Astrocyte of the spinal cord (primary cell): ENCODE measurements around the gene IGLL5.
"Not testable (repeated sequence)": the region's sequence is repeated elsewhere in the genome, so short reads cannot be mapped to it uniquely, and the experiment has no call there.

Experiments
- DNase-seq: peaks from one replicate; pipeline ENCODE4 v3.0.0; 2011; ENCODE audit warnings: low read depth, low spot score
- H3K4me3 ChIP-seq: 2 replicates; pipeline ENCODE4 v1.5.1; 2011; ENCODE audit warnings: low read depth, mild to moderate bottlenecking, low read length, moderate library complexity
- in situ Hi-C: cut with HindIII; loops from 2 replicates; pipeline ENCODE4 v1.10.0; 2017; ENCODE audit warnings: low sequenced_read_pairs
- TF ChIP-seq, protein P1 (sequence below): IDR thresholded peaks from 2 replicates; pipeline ENCODE4 v1.5.1; 2012; ENCODE audit warnings: low read depth, mild to moderate bottlenecking, low read length, inconsistent platforms

IGLL5 gene

DNA sequence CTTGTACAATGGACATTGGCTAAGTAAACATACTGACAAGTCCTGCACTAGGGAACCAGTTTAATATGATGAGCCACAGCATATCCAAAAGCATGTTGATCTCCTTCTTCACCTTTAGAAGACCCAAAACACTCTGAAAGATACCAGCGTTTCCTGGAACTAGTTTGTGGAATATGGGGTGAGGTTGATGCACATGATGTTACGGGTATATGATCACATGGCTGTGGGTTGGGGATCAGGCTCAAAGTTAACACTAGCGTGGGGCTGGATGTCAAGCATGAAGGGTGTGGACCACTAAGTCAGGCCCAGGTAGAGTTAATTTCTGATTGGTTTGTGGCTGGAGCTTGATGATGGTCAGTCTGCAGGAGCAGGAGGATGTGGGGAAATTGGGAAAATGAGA is 9.0 kb downstream of the IGLL5 start:
- no peak for DNase-seq
- in situ Hi-C loops, result no loop called here
- TF ChIP-seq, protein P1, sequence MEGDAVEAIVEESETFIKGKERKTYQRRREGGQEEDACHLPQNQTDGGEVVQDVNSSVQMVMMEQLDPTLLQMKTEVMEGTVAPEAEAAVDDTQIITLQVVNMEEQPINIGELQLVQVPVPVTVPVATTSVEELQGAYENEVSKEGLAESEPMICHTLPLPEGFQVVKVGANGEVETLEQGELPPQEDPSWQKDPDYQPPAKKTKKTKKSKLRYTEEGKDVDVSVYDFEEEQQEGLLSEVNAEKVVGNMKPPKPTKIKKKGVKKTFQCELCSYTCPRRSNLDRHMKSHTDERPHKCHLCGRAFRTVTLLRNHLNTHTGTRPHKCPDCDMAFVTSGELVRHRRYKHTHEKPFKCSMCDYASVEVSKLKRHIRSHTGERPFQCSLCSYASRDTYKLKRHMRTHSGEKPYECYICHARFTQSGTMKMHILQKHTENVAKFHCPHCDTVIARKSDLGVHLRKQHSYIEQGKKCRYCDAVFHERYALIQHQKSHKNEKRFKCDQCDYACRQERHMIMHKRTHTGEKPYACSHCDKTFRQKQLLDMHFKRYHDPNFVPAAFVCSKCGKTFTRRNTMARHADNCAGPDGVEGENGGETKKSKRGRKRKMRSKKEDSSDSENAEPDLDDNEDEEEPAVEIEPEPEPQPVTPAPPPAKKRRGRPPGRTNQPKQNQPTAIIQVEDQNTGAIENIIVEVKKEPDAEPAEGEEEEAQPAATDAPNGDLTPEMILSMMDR, result no peak
- no peak overlapping the region for H3K4me3 ChIP-seq

DNA sequence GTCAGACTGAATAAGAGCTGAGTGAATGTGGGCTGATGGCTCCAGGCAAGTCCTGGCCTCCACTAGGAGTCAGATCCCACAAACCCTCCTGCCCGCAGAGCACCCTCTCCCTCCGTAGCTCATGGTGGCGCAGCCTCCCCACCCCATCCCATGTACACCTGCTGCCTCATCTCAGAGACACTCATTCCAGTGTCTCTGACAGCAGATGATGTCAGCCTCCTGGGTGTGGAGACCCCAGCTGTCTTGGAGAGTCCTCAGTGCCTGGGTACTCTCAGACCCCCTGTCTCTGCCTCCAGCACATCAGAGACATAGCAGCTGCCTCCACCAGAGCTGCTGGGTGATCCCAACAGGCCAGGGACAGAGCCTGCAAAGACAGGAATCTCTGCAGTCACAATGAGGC is 9.5 kb downstream of the IGLL5 start:
- TF ChIP-seq, protein P1, result no peak
- in situ Hi-C loops, result no loop called here
- H3K4me3 ChIP-seq, result no peak overlapping the region
- no peak for DNase-seq

DNA sequence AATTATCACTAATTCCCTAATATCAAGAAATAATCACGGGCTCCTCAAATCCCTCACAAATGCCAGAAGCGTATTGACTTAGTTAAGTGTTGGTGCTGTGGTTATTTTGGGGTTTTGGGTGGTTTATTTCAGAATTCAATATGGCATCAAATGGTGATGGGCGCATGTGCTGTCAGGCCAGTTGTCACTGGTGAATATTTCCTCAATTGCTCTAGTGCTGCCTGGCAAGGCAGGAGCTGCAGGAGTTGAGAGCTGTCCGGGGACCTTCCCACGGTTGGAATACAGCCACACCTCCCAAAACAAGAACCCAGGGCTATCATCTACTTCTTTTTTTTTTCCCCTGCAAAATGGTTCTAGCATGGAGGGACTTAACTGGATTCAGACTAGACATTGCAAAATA is 10.3 kb downstream of the IGLL5 start:
- no peak overlapping the region for H3K4me3 ChIP-seq
- in situ Hi-C loops, result no loop called here
- DNase-seq, result no peak
- TF ChIP-seq, protein P1, result no peak

- in situ Hi-C loops, DNase-seq, H3K4me3 ChIP-seq: not testable (repeated sequence)
Measured at GRCh38 chr22:22898411-22898950, 10.9 kb downstream of the IGLL5 start.

- in situ Hi-C loops, H3K4me3 ChIP-seq, DNase-seq: not testable (repeated sequence)
Measured at GRCh38 chr22:22899342-22900080, 11.9 kb downstream of the IGLL5 start.

GRCh38 chr22:22900527-22901205 is 13.1 kb downstream of the IGLL5 start:
- in situ Hi-C loops, H3K4me3 ChIP-seq, DNase-seq: not testable (repeated sequence)

- TF ChIP-seq, protein P1, result no peak
- no peak overlapping the region for H3K4me3 ChIP-seq
- no peak for DNase-seq
- in situ Hi-C loops, result no loop called here
Measured at GRCh38 chr22:22901578-22902218, 14.1 kb downstream of the IGLL5 start.
